ENCODE measurements around the gene OSTF1. TPM values are rescaled to one million over a fixed set of nuclear protein-coding genes. Genes with fewer than 3 reads are reported as not detected.

The OSTF1 gene
- total and polyA plus RNA-seq, 2 donors (not counting 1 experiment from before 2014, with no cell fraction given): 48.4 to 49.9 TPM

DNA sequence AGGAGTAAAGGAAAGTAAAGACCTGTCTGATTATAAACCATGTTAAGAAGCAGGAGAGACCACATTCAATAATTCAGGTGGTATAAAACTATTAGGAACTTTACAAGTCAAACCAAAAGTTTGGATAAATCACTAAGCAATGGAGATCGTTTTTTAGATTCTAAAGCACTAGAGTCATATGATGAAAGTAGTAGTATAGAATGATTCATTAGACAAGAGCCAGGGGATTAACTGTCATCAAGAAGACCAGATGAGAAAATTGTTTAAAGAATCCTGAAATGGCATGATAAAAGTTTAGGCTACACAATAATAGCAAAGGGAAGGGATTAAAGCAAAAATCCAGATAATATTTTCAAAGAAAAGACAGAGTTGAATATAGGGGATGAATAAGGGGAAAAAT lies 47.3 kb upstream of the OSTF1 start:
- Histone ChIP-seq H3K79me2 (ENCODE audit: control insufficient read depth, insufficient read depth, low read length) (no peaks in the 10 kb centered on the region), H3K9me3 (ENCODE audit: control insufficient read depth, insufficient read depth, low read depth, low read length) (no peaks in the 10 kb centered on the region), H3K4me3 (replicated peaks in 1 of 4; ENCODE audit: control extremely low read depth in 1 of 4, insufficient read depth in 1 of 4, low read depth in 3 of 4, low read length in 4 of 4) (no peak overlapping the region), H3K4me2 (ENCODE audit: extremely low read depth, insufficient read depth, low read length) (no peak overlapping the region), H3K9ac (ENCODE audit: insufficient read depth, low read length) (no peak overlapping the region), H3K27ac (ENCODE audit: insufficient read depth, low read length) (no peak overlapping the region), H4K20me1 (ENCODE audit: control insufficient read depth, extremely low read depth, insufficient read depth, low read length) (no peaks in the 10 kb centered on the region), H2AFZ (ENCODE audit: low read length) (no peak overlapping the region), H3K4me1 (ENCODE audit: control insufficient read depth, extremely low read depth, insufficient read depth, low read length) (peaks cover 12% of the 10 kb centered on the region), H3K36me3 (ENCODE audit: control insufficient read depth, insufficient read depth, low read length) (no peaks in the 10 kb centered on the region), H3K27me3 (ENCODE audit: control insufficient read depth, insufficient read depth, low read length) (no peaks in the 10 kb centered on the region)
- TF ChIP-seq EZH2 (IDR thresholded peaks at IDR 0.05; ENCODE audit: low read length, missing control alignments): no peak
- TF ChIP-seq, protein P1, sequence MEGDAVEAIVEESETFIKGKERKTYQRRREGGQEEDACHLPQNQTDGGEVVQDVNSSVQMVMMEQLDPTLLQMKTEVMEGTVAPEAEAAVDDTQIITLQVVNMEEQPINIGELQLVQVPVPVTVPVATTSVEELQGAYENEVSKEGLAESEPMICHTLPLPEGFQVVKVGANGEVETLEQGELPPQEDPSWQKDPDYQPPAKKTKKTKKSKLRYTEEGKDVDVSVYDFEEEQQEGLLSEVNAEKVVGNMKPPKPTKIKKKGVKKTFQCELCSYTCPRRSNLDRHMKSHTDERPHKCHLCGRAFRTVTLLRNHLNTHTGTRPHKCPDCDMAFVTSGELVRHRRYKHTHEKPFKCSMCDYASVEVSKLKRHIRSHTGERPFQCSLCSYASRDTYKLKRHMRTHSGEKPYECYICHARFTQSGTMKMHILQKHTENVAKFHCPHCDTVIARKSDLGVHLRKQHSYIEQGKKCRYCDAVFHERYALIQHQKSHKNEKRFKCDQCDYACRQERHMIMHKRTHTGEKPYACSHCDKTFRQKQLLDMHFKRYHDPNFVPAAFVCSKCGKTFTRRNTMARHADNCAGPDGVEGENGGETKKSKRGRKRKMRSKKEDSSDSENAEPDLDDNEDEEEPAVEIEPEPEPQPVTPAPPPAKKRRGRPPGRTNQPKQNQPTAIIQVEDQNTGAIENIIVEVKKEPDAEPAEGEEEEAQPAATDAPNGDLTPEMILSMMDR (conservative IDR thresholded peaks at IDR 0.05 in 1 of 2, IDR thresholded peaks at IDR 0.05 in 1 of 2; ENCODE audit: low read depth in 1 of 2, low read length in 2 of 2): no peak
- no peak for DNase-seq (ENCODE audit: low read depth in 2 of 2)

DNA sequence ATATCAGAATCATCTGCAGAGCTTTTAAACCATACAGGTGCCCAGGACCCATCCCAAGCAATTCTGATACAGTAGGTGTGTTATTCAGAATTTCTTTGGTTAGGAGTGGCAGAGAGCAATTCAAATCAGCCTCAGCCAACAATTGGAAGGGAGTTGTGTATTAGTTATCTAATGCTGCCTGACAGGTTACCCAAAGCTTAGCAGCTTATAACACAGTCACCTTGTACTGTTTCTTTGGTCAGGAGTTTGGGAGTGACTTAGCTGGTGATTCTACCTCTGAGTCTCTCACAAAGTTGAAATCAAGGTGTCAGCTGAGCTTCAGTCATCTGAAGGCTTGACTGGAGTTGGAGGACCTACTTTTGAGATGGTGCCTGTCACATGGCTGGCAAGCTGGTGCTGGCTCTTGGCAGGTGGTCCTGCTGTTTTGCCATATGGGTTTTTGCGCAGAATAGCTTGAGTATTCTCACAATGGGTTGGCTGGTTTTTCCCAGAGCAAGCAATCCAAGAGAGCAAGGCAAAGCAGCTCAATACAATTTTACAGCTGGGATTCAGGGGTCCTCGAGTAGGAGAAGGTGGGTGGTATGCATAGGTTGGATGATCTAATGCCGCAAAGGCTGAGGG lies 41.5 kb upstream of the OSTF1 start:
- H3K27ac ChIP-seq (ENCODE audit: insufficient read depth, low read length): no peak overlapping the region
- H3K4me3 ChIP-seq (replicated peaks in 1 of 4; ENCODE audit: control extremely low read depth in 1 of 4, insufficient read depth in 1 of 4, low read depth in 3 of 4, low read length in 4 of 4): no peak overlapping the region
- H3K4me2 ChIP-seq (ENCODE audit: extremely low read depth, insufficient read depth, low read length): no peak overlapping the region
- H3K36me3 ChIP-seq (ENCODE audit: control insufficient read depth, insufficient read depth, low read length): no peaks in the 10 kb centered on the region
- no peaks in the 10 kb centered on the region for H3K9me3 ChIP-seq (ENCODE audit: control insufficient read depth, insufficient read depth, low read depth, low read length)
- no peaks in the 10 kb centered on the region for H4K20me1 ChIP-seq (ENCODE audit: control insufficient read depth, extremely low read depth, insufficient read depth, low read length)
- TF ChIP-seq, protein P1 (conservative IDR thresholded peaks at IDR 0.05 in 1 of 2, IDR thresholded peaks at IDR 0.05 in 1 of 2; ENCODE audit: low read depth in 1 of 2, low read length in 2 of 2): no peak
- TF ChIP-seq EZH2 (IDR thresholded peaks at IDR 0.05; ENCODE audit: low read length, missing control alignments): no peak
- no peaks in the 10 kb centered on the region for H3K4me1 ChIP-seq (ENCODE audit: control insufficient read depth, extremely low read depth, insufficient read depth, low read length)
- no peak for DNase-seq (ENCODE audit: low read depth in 2 of 2)
- no peak overlapping the region for H2AFZ ChIP-seq (ENCODE audit: low read length)
- H3K27me3 ChIP-seq (ENCODE audit: control insufficient read depth, insufficient read depth, low read length): no peaks in the 10 kb centered on the region
- no peak overlapping the region for H3K9ac ChIP-seq (ENCODE audit: insufficient read depth, low read length)
- H3K79me2 ChIP-seq (ENCODE audit: control insufficient read depth, insufficient read depth, low read length): no peaks in the 10 kb centered on the region

DNA sequence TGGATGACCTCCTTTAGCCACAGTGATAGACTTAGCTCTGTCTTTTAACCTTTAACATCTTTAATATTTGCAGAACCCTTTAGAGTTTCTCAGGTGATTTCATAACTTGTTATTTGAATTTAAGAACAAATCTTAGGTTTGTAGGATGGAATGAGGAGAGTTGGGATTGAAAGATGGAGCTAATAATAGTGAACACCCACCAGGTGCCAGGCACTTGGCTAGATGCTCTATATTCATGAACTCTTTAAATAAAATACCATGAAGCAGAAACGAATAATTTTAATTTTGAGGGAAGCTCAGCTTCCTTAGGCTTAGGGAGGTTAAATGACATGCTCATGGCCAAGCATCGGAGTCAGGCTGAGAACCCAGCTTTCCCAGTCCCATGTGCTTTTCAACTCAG lies 40.8 kb upstream of the OSTF1 start:
- no peaks in the 10 kb centered on the region for H3K4me1 ChIP-seq (ENCODE audit: control insufficient read depth, extremely low read depth, insufficient read depth, low read length)

More for the DNA sequence above, 40.8 kb upstream of the OSTF1 start:
- Histone ChIP-seq H4K20me1 (ENCODE audit: control insufficient read depth, extremely low read depth, insufficient read depth, low read length) (no peaks in the 10 kb centered on the region), H3K9me3 (ENCODE audit: control insufficient read depth, insufficient read depth, low read depth, low read length) (no peaks in the 10 kb centered on the region), H3K4me2 (ENCODE audit: extremely low read depth, insufficient read depth, low read length) (no peak overlapping the region), H3K79me2 (ENCODE audit: control insufficient read depth, insufficient read depth, low read length) (no peaks in the 10 kb centered on the region), H3K36me3 (ENCODE audit: control insufficient read depth, insufficient read depth, low read length) (no peaks in the 10 kb centered on the region), H2AFZ (ENCODE audit: low read length) (no peak overlapping the region), H3K4me3 (replicated peaks in 1 of 4; ENCODE audit: control extremely low read depth in 1 of 4, insufficient read depth in 1 of 4, low read depth in 3 of 4, low read length in 4 of 4) (no peak overlapping the region), H3K27me3 (ENCODE audit: control insufficient read depth, insufficient read depth, low read length) (no peaks in the 10 kb centered on the region), H3K27ac (ENCODE audit: insufficient read depth, low read length) (no peak overlapping the region), H3K9ac (ENCODE audit: insufficient read depth, low read length) (no peak overlapping the region)
- no peak for DNase-seq (ENCODE audit: low read depth in 2 of 2)
- TF ChIP-seq, protein P1 (conservative IDR thresholded peaks at IDR 0.05 in 1 of 2, IDR thresholded peaks at IDR 0.05 in 1 of 2; ENCODE audit: low read depth in 1 of 2, low read length in 2 of 2): no peak
- no peak for TF ChIP-seq EZH2 (IDR thresholded peaks at IDR 0.05; ENCODE audit: low read length, missing control alignments)
